Embryonic facial prominence (tissue), 1 donor: Measurements from ENCODE around the gene MKNK1.

Experiments used
- DNase-seq: peaks from one replicate; pipeline ENCODE4 v3.0.0-alpha.2; 2016; ENCODE audit errors: extremely low spot score

Gene MKNK1

DNA sequence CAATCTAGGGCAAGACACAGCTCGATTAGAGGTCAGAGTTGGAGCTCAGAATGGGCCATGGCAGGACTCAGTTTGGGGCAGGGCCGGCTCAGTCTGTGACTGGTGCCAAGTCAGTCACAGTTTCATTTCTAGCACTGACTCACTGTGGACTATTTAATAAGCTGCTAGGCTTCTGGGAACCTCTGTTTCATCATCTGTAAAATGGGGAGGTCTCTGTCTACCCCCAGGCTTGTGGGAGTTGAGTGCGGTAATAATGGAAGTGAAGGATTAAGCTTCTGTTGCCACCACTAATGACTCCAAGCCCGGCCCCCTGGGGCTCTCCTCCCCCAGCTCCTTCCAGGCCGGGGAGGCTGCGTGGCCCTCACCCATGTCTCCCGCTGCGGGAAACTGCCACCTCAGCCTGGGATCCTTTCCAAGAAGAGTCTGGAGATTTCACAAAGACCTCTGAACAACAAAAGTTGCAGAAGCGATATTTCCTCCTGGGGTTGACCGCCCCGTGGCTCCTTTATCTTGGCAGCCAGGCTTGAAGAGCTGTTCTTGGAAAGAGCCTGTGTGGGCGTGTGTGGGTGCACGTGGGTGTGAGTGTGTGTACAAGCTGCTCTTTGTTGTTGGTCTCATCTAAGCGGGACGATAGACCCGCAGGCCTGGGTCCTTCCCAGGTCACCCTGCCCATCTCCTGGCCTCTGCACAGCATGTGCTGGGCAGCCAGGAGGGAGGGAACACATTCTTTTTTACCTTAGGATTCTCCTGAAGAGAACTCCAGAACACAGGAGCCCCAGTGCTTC lies 81.7 kb downstream of the MKNK1 start:
- DNase-seq, result no peak

DNA sequence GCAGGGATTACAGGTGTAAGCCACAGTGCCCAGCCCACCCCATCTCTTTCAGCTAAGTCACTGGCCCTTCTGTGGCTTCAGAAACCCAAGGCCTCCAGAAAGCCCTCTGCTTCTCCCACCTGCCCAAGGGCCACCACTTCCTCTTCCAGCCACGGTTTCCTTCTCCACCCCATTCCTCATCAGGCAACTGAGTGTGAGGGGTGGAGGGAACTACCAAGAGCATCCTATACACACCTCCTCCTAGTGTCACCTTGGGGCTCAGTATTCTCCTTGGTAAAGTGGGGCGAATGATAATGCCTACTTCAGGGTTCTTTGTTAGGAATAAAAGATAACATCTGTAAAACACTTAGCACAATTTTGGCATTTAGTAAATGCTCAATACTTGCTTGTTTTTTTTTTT lies 82.7 kb downstream of the MKNK1 start:
- no peak for DNase-seq

DNA sequence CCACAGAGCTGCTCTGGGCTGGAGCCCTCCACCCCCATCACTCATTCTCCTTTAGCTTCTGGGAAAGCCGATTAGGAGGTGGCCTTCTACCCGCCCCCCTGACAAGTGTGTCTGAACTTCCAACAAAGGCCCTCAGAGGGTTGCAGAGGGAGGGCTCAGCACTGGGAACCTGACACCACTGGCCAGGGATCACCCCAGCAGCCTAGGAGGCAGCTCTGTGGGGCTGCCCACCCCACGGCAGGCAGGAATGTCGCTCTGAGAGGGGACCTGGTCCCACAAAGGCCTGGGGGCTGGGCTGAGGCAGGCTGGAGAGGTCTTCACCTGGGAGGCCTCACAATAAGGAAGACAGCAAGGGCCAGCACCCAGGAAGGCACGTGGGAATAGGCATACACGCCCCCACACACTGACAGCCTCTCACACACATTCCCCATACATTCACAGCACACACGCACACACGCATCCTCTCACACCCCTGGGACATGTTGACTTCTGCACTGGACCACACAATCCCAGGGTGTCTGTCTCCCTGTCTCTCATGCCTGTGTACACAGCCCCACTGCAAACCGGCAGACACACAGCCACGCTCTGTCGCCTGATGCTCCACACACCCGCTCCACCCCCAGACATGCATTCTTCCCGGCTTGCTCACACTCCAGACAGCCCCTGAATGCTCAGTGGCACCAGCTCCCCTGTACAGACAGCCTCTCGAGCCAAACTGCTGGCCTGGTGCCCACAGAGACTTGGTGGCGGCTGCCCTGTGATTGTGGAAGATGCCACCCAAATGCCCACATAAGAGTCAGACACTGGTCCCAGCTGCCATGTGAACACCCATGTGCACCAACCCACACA lies 83.8 kb downstream of the MKNK1 start:
- no peak for DNase-seq

DNA sequence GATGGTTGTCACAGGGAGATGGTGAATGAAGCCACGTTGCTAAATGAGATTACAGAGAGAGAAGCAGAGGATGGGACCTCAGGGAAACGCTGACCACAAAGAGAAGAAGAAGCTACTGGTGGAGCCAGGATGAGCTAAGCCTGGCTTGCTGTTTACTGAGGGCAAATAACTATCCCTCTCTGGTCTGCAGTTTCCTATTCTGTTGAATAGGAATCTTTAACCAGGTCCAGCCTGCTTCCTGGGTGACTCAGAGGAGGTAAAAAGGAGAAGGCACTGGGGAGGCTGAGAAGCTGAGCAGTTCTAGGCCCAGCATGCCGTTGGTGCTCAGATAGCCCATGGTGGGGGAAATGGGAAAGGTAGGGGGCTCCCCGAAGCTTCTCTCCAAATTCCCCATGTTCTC lies 84.9 kb downstream of the MKNK1 start:
- DNase-seq, result no peak

DNA sequence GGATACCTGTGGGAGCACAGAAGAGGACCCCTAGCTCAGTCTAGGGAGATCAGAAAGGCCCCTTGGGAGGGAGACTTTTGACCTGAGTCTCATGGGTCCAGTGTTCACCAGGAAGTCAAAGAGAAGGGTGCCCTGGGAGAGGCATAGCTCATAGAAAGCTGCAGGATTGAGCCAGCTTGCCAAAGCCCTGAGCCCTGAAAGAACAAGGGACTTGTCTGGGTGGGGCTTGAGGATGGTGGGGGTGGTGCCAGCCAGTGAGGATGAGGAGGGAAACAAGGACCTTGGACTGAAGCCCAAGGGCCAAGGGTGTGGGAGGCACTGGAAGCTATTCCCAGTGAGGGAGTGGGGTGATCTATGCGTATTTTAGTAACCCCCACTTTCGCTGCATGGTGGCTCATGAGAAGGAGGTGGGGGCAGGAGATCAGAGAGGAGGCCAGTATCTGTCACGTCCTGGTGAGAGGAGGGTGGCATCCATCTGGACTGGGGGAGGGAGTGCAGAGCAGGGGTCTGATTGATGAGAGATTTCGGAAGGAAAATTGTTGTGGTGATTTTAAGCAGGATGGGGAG lies 86.1 kb downstream of the MKNK1 start:
- DNase-seq, result no peak

DNA sequence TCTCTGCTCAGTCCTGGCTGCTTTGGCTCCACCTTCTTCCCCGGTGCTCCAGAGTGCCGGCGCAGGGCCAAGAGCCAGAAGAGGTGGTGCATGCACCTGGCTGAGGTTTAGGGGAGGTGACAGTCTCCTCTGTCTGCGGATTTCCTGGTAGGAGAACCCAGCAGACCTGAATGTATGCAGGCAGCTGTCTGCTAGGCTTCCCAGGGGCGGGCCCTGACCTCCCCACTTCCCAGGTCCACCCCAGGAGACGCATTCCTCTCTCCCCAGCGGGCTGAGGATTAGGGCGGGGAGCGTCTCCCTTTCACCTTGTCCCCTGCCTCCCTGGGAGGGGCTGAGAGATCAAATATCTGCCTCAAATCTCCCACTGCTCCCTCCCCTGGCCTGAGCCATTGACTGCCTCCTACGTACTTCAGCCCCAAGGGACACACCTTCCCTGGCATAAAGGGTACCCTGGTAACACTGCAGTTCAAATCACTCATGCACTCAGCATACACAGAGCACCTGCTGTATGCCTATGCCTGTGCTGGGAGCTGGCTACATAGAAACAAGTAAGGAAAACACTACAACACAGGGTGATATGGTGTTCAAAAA lies 87.0 kb downstream of the MKNK1 start:
- no peak for DNase-seq

DNA sequence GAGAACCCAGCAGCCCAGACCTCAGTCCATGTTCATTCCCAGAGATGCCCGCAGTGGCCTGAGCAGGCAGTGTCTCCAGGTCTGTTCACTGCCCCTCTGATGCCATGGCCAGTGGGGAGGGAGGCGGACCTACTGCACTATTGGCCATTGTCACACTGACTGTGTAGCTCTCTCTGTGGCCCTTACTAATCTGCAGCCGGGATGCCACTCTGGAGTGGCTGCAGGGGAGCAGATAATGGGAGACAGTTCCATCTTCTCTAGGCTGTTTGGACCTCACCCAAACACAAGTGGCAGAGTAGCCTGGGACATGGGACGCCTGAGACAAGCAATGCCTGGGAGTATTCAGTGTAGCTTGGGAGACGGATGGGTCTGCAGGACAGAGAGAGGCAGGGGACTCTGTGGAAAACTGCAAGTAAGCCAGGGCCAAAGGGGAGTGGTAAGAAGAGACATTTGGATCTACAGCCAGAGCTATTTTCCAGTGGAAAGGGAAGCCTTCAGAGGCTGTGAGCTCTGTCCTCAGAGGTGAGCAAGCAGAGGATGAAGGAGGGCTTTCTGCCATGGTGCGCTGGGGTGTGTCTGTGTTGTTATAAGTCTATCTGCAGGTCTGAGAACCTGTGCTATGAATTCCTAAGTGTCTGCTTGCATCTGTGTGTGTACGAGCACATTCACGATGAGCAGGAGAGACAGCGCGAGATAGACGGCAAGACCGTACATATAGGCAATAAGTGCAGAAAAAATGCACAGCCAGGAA lies 87.7 kb downstream of the MKNK1 start:
- no peak for DNase-seq

DNA sequence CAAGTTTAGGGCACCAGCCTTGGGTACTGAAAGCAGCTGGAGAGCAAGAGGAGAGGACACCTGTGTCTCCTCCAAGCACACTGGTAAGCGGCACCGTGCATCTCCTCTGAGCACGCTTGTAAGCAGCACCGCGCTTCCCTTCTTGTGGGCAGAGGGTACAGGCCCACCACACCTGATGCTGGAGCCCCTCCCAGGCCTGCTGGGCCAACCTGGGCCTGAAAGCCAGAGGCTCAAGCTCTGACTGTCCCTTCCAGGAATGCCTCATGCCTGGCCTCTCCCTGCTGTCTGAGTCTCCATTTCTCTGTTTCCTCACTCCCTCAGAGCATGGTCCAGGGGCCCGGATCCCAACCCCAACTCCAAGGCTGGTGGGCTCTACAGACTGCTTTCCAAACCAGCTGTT lies 88.5 kb downstream of the MKNK1 start:
- no peak for DNase-seq

DNA sequence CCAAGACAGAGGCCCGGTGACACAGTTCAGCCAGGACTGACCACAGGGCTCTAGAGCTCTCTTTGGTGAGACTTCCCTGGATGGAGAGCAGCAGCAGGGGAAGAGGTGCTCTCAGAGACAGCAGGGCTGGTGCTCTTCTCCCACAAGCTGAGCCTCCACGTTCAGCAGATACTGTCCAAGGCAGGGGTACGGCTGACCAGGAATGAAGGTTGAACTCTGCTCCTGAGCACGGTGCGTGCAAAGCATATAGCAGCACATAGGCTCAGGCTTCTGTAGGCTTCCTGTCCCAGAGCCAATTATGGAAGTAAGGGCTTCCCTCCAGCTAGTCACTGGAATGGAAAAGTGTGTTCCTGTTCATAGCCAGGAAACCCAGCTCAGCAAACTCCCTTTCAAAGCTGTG lies 90.5 kb downstream of the MKNK1 start:
- DNase-seq, result no peak

DNA sequence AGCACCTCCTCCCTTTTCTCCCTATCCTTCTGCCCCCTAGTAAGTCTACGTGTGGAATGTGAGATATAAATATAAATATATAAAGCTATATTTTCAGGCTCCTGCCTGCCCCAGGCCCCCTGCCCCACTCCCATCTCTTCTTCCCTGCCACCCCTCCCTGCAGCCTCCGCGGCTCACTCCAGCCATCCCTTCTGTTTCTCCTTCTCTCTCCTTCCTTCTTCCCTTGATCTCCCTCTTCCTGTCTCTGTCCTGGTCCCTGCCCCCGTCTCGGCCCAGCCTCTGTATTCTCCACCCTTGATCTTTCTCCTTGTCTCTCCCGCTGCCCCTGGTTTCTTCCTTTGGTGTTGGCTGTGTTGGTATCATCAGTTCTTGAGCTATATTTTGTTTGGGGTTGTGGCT lies 91.3 kb downstream of the MKNK1 start:
- DNase-seq, result no peak

DNA sequence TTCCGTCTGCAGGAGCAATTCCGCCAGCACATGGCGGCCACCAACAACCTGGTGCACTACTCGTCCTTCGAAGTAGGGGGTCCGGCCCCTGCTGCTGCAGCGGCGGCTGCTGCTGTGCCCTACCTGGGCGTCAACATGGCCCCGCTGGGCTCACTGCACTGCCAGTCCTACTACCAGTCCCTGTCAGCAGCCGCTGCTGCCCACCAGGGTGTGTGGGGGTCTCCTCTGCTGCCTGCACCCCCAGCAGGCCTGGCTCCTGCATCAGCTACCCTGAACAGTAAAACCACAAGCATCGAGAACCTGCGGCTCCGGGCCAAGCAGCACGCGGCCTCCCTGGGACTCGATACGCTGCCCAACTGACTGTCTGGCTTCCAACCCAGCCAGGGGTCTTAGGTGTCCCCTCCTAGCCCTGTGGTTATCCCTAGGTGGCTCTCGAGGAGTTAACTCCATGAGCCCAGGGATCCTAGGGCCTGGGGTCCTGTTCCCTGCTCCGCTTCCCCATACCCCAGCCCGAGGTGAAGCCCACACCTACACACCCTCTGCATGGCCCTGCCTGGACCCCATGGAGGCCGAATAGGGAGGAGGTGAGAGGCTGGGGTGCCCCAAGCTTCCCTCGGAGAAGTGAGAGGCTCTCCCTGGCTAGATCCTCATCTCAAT lies 91.8 kb downstream of the MKNK1 start:
- DNase-seq, result no peak

DNA sequence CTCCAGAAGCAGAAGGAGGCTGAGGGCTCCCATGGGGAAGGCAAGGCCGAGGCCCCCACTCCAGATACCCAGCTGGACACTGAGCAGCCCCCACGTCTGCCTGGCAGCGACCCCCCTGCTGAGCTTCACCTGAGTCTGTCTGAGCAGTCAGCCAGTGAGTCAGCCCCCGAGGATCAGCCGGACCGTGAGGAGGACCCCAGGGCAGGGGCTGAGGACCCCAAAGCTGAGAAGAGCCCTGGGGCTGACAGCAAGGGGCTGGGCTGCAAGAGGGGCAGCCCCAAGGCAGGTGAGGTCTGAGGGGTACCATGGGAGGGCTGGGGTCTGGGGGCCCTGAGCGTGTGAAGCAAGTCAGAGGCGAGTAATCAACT lies 93.1 kb downstream of the MKNK1 start:
- DNase-seq, result no peak

DNA sequence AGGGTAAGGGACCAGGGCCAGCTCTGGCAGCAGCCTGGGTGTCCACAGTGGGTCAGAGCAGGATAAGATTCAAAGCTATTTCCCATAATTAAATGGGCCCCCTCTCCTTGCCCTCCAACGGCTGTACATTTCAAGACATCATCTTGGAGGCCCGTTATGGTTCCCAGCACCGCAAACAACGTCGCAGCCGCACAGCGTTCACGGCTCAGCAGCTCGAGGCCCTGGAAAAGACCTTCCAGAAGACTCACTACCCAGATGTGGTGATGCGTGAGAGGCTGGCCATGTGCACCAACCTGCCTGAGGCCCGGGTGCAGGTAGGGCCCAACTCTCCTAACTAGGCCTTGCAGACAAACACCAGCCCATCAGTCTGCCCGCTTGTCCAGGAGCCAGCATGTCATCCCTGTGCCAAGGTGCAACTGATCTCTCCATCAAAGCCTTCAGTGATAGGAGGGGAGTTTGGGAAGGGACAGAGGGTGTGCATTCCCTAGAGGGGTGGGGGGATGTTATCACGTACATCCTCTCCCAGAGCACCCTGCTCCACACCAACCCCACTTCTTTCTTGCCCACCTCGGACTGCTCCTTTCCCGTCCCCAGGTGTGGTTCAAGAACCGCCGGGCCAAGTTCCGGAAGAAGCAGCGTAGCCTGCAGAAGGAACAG lies 93.6 kb downstream of the MKNK1 start:
- DNase-seq, result no peak

DNA sequence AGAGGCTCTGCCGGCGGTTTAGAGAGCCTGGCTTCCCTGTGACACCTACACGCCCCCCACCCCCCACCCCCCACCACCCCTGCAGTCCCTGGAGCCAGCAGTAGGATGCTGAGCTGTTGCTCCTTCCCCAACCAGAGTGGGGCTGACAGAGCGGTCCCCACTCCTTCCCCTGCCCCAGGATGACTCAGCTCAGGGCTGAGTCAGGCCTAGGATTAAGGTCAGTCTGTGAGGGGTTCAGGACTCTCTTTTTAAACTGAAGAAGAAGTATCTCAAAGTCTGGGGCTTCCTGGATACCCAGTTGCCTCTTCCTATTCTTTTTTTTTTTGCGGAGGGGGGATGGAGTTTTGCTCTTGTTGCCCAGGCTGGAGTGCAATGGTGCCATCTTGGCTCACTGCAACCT lies 95.3 kb downstream of the MKNK1 start:
- no peak for DNase-seq
